ENCODE results near the gene PTPRN2. TPM values are rescaled to one million over a fixed set of nuclear protein-coding genes. Genes with fewer than 3 reads are reported as not detected.

PTPRN2 gene
- total and polyA plus RNA-seq, 7 donors = 0.47 to 0.82 (median 0.51) TPM

- TF ChIP-seq CTCF (IDR thresholded peaks at IDR 0.05) = no peak
- no peak for ATAC-seq
- H3K27ac ChIP-seq = no peak overlapping the region
- H3K4me1 ChIP-seq = no peaks in the 10 kb centered on the region
- no peaks in the 10 kb centered on the region for H3K9me3 ChIP-seq
- no peak for DNase-seq
- H3K4me3 ChIP-seq = no peak overlapping the region
- intact Hi-C loops (cut with DNase I) = no loop called here
- WGBS, 3 donors = 48 to 56% (median 53%) methylated on average over 14 of the region's 14 CpGs
- no peaks in the 10 kb centered on the region for H3K36me3 ChIP-seq (ENCODE audit: insufficient read depth in 1 of 2, low read depth in 1 of 2)
- H3K27me3 ChIP-seq (ENCODE audit: insufficient read depth in 3 of 3, low read length in 2 of 3) = peaks cover 0 to 5% (median 0%) of the 10 kb centered on the region in 3 donors
These were observed 933.3 kb downstream of the PTPRN2 start for GRCh38 chr7:157654350-157654749.

- intact Hi-C loops (cut with DNase I) = no loop called here
- WGBS, 3 donors = 85 to 92% (median 89%) methylated on average over 3 to 18 of the region's 28 CpGs
- Histone ChIP-seq H3K4me1 (no peaks in the 10 kb centered on the region), H3K9me3 (no peaks in the 10 kb centered on the region), H3K36me3 (ENCODE audit: insufficient read depth in 1 of 2, low read depth in 1 of 2) (no peaks in the 10 kb centered on the region), H3K27ac (no peak overlapping the region), H3K4me3 (no peak overlapping the region), H3K27me3 (ENCODE audit: insufficient read depth in 3 of 3, low read length in 2 of 3) (peaks cover 0 to 2% (median 0%) of the 10 kb centered on the region in 3 donors)
- TF ChIP-seq CTCF (IDR thresholded peaks at IDR 0.05) = no peak
- no peak for DNase-seq
- ATAC-seq = no peak
These were observed 933.8 kb downstream of the PTPRN2 start for GRCh38 chr7:157653827-157654207.

GRCh38 chr7:157652954-157653826 lies 934.4 kb downstream of the PTPRN2 start:
- no peaks in the 10 kb centered on the region for H3K4me1 ChIP-seq
- H3K27ac ChIP-seq = no peak overlapping the region
- ATAC-seq (no peak), DNase-seq (no peak)
- no peak overlapping the region for H3K4me3 ChIP-seq
- no peaks in the 10 kb centered on the region for H3K36me3 ChIP-seq (ENCODE audit: insufficient read depth in 1 of 2, low read depth in 1 of 2)
- intact Hi-C loops (cut with DNase I) = no loop called here
- no peaks in the 10 kb centered on the region for H3K9me3 ChIP-seq
- TF ChIP-seq CTCF (IDR thresholded peaks at IDR 0.05) = no peak
- 79 to 80% (median 79%) methylated on average over 31 to 32 of the region's 32 CpGs for WGBS, 3 donors
- H3K27me3 ChIP-seq (ENCODE audit: insufficient read depth in 3 of 3, low read length in 2 of 3) = no peaks in the 10 kb centered on the region

- WGBS, 3 donors = 83 to 86% (median 84%) methylated on average over 17 to 18 of the region's 18 CpGs
- Histone ChIP-seq H3K36me3 (ENCODE audit: insufficient read depth in 1 of 2, low read depth in 1 of 2) (no peaks in the 10 kb centered on the region), H3K27me3 (ENCODE audit: insufficient read depth in 3 of 3, low read length in 2 of 3) (no peaks in the 10 kb centered on the region), H3K4me3 (no peak overlapping the region), H3K4me1 (no peaks in the 10 kb centered on the region), H3K9me3 (no peaks in the 10 kb centered on the region), H3K27ac (no peak overlapping the region)
- intact Hi-C loops (cut with DNase I) = no loop called here
- TF ChIP-seq CTCF (IDR thresholded peaks at IDR 0.05) = no peak
- DNase-seq (no peak), ATAC-seq (no peak)
These were observed 935.3 kb downstream of the PTPRN2 start for GRCh38 chr7:157652161-157652953.

Data from psoas muscle (tissue), 8 donors.